HepG2 (cell line): Measurements from ENCODE around the gene SLC22A15. TPM values are rescaled to one million over a fixed set of nuclear protein-coding genes. Genes with fewer than 3 reads are reported as not detected.

Experiments used
- KMT2A ChIP-seq: sonication (generic); formaldehyde crosslinking; IDR thresholded peaks from 2 replicates; pipeline ENCODE4 v1.4.0; 2020; ENCODE audit warnings: missing genetic modification reagents
- PAF1 ChIP-seq: IDR thresholded peaks from 2 replicates; pipeline ENCODE4 v1.6.1; 2016; ENCODE audit warnings: missing genetic modification reagents, missing compliant biosample characterization
- SIX4 ChIP-seq: sonication (generic); formaldehyde crosslinking; IDR thresholded peaks from 2 replicates; pipeline ENCODE4 v1.4.0; 2020; ENCODE audit warnings: missing genetic modification reagents
- ZNF318 ChIP-seq: sonication (generic); formaldehyde crosslinking; IDR thresholded peaks from 2 replicates; pipeline ENCODE4 v1.4.0; 2020; ENCODE audit warnings: mild to moderate bottlenecking, missing genetic modification reagents
- ZNF362 ChIP-seq: sonication (generic); formaldehyde crosslinking; IDR thresholded peaks from 2 replicates; pipeline ENCODE4 v1.4.0; 2020; ENCODE audit warnings: missing genetic modification reagents, mild to moderate bottlenecking, borderline replicate concordance
- ZNF432 ChIP-seq: sonication (generic); formaldehyde crosslinking; IDR thresholded peaks from 2 replicates; pipeline ENCODE4 v1.5.0; 2020; ENCODE audit warnings: missing genetic modification reagents, mild to moderate bottlenecking, borderline replicate concordance
- ZNF552 ChIP-seq: sonication (generic); formaldehyde crosslinking; IDR thresholded peaks from 2 replicates; pipeline ENCODE4 v1.9.0; 2022; ENCODE audit warnings: missing genetic modification reagents, mild to moderate bottlenecking, borderline replicate concordance
- ZSCAN20 ChIP-seq: sonication (generic); formaldehyde crosslinking; IDR thresholded peaks from 2 replicates; pipeline ENCODE4 v1.4.0; 2020; ENCODE audit warnings: missing genetic modification reagents, mild to moderate bottlenecking, borderline replicate concordance
- polyA plus RNA-seq, 8 experiments: library from polyadenylated mRNA; depleted of rRNA in 3 of 8; stranded (reverse) in 7 of 8; unstranded in 1 of 8; fragments of >200 nt; fragmentation: Illumina TruSeq in 4 of 8; extraction: Trizol in 4 of 8; gene quantifications; 2 replicates each; pipeline versions ENCODE4 v1.2.1 to v1.2.3, GENCODE V29; 2011 to 2016; ENCODE audit warnings: low read depth in 4 of 8, missing spikeins in 1 of 8, mixed read lengths in 1 of 8; ENCODE audit not compliant: insufficient read depth in 1 of 8
- total RNA-seq, 5 experiments: library from RNA; depleted of rRNA; stranded (reverse); fragments of >200 nt; fragmentation: Illumina TruSeq; extraction: Trizol; gene quantifications; 2 replicates each; pipeline ENCODE4 v1.2.3, GENCODE V29; 2016; ENCODE audit warnings: low read depth in 1 of 5

The SLC22A15 gene
- total and polyA plus RNA-seq, 2 of the 13 experiments (the other 11 are each of a cell fraction or from before 2014, with no cell fraction given): 0.24 to 1.7 TPM

GRCh38 chr1:116062201-116062600 is 85.9 kb downstream of the SLC22A15 start (continued):
- no peak for TF ChIP-seq SIX4 (CRISPR knock-in tag)
- TF ChIP-seq PAF1 (CRISPR knock-in tag): no peak
- TF ChIP-seq ZNF318 (CRISPR knock-in tag): no peak
- TF ChIP-seq ZSCAN20 (CRISPR knock-in tag): no peak
- no peak for TF ChIP-seq ZNF432 (CRISPR knock-in tag)
- TF ChIP-seq ZNF552 (CRISPR knock-in tag): no peak
- TF ChIP-seq ZNF362 (CRISPR knock-in tag): no peak
- no peak for TF ChIP-seq KMT2A (CRISPR knock-in tag)
